Activated T-cell treated with anti-CD3 and anti-CD28 coated beads, Interleukin-2, amount 50 U/mL, for 72 hours (primary cell): ENCODE measurements around the gene TMPRSS13. TPM values are rescaled to one million over a fixed set of nuclear protein-coding genes. Genes with fewer than 3 reads are reported as not detected.
"Not testable (repeated sequence)": the region's sequence is repeated elsewhere in the genome, so short reads cannot be mapped to it uniquely, and the experiment has no call there.

ENCODE experiments used
- ATAC-seq, 2 donors: fragments of 150-1000 bp; cut with Tn5 transposase; replicated peaks in 1 of 2; 2 replicates each; pipeline ENCODE4 v1.10.0; 2021; ENCODE audit warnings: moderate library complexity in 2 of 2, mild to moderate bottlenecking in 1 of 2
- DNase-seq, 2 donors: peaks; one replicate each; pipeline ENCODE4 v3.0.0; 2021 to 2022; ENCODE audit warnings: mixed read lengths in 1 of 2
- H3K27ac Mint-ChIP-seq: one replicate; pipeline ENCODE4 v1.8.0; 2022; ENCODE audit warnings: mild to moderate bottlenecking, moderate library complexity, mixed read lengths
- H3K27me3 Mint-ChIP-seq: one replicate; pipeline ENCODE4 v1.8.0; 2022; ENCODE audit warnings: low read depth, mixed read lengths
- H3K36me3 Mint-ChIP-seq, 2 donors: one replicate each; pipeline ENCODE4 v1.8.0; 2022; ENCODE audit warnings: mixed read lengths in 2 of 2, mild to moderate bottlenecking in 1 of 2; ENCODE audit not compliant: insufficient read depth in 2 of 2
- H3K4me1 Mint-ChIP-seq: one replicate; pipeline ENCODE4 v1.8.0; 2022; ENCODE audit warnings: low read depth, mixed read lengths
- H3K4me3 Mint-ChIP-seq, 2 donors: one replicate each; pipeline ENCODE4 v1.8.0; 2022; ENCODE audit warnings: mild to moderate bottlenecking in 2 of 2, mixed read lengths in 2 of 2, moderate library complexity in 2 of 2
- H3K9me3 Mint-ChIP-seq, 2 donors: one replicate each; pipeline ENCODE4 v1.8.0; 2022; ENCODE audit warnings: mixed read lengths in 2 of 2
- total RNA-seq, 2 donors: library from RNA; stranded (reverse); gene quantifications; one replicate each; pipeline ENCODE4 v1.2.3, GENCODE V29; 2022

Gene TMPRSS13
- total RNA-seq, 2 donors from 2014 or later: 3.0 to 3.2 TPM

DNA sequence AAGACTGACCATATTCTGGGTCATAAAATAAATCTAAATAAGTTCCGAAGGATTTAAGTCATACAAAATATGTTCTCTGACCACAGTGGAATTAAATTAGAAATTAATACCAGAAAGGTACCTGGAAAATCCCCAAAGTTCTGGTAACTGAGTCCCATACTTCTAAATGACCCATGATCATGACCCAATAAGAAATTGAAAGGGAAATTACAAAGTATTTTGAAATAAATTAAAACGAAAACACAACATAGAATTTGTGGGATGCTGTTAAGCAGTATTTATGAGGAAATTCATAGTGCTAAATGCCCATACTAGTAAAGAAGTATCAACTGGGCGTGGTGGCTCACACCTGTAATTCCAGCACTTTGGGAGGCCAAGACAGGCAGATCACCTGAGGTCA is 33.6 kb upstream of the TMPRSS13 start:
- peaks cover 31% of the 10 kb centered on the region for H3K4me1 Mint-ChIP-seq
- DNase-seq: no peak
- H3K27me3 Mint-ChIP-seq: no peaks in the 10 kb centered on the region
- no peak overlapping the region for H3K4me3 Mint-ChIP-seq
- H3K36me3 Mint-ChIP-seq: peaks cover 8 to 11% of the 10 kb centered on the region in 2 donors
- no peak overlapping the region for H3K27ac Mint-ChIP-seq
- no peak for ATAC-seq
- peaks cover 5% of the 10 kb centered on the region in 2 donors for H3K9me3 Mint-ChIP-seq

DNA sequence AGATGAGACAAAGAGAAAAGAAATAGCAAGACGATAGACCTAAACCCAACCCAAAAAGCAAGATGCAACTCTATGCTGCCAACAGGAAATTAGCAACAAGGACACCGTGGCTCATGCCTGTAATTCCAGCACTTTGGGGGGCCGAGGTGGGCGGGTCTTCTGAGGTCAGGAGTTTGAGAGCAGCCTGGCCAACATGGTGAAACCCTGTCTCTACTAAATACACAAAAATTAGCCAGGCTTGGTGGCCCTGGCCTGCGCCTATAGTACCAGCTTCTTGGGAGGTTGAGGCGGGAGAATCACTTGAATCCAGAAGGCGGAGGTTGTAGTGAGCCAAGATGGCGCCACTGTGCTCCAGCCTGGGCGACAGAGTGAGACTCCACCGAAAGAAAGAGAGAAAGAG is 32.7 kb upstream of the TMPRSS13 start:
- H3K36me3 Mint-ChIP-seq: peaks cover 13 to 17% of the 10 kb centered on the region in 2 donors
- H3K27ac Mint-ChIP-seq: peak overlapping the region; percentile 60
- peaks cover 36% of the 10 kb centered on the region for H3K4me1 Mint-ChIP-seq
- H3K9me3 Mint-ChIP-seq: peaks cover 8 to 10% of the 10 kb centered on the region in 2 donors
- no peaks in the 10 kb centered on the region for H3K27me3 Mint-ChIP-seq
- DNase-seq (no peak), ATAC-seq (no peak)
- no peak overlapping the region for H3K4me3 Mint-ChIP-seq

DNA sequence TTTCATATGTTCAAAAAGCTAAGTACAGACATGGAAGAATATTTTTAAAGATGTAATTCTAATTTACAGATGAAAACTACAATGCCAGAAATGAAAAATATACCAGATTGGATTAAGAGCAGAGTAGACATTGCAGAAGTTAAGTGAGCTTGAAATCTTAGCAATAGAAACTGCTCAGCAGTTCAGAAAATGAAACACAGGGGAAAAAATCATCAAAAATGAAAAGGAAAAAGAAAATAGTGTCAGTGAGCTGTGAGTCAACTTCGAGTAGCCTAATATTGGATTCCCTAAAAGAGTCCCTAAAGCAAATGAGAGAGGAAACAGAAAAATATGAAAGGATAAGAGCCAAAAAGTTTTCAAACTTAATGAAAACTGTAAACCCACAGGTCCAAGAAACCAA is 31.2 kb upstream of the TMPRSS13 start:
- H3K36me3 Mint-ChIP-seq: peaks cover 20 to 26% of the 10 kb centered on the region in 2 donors
- ATAC-seq (peak in 1 of 2 donors; percentile 15), DNase-seq (no peak)
- H3K27ac Mint-ChIP-seq: peak overlapping the region; percentile 67
- no peaks in the 10 kb centered on the region for H3K27me3 Mint-ChIP-seq
- H3K9me3 Mint-ChIP-seq: peaks cover 10 to 16% of the 10 kb centered on the region in 2 donors
- H3K4me3 Mint-ChIP-seq: peak overlapping the region; percentile 35 to 38
- peaks cover 45% of the 10 kb centered on the region for H3K4me1 Mint-ChIP-seq

DNA sequence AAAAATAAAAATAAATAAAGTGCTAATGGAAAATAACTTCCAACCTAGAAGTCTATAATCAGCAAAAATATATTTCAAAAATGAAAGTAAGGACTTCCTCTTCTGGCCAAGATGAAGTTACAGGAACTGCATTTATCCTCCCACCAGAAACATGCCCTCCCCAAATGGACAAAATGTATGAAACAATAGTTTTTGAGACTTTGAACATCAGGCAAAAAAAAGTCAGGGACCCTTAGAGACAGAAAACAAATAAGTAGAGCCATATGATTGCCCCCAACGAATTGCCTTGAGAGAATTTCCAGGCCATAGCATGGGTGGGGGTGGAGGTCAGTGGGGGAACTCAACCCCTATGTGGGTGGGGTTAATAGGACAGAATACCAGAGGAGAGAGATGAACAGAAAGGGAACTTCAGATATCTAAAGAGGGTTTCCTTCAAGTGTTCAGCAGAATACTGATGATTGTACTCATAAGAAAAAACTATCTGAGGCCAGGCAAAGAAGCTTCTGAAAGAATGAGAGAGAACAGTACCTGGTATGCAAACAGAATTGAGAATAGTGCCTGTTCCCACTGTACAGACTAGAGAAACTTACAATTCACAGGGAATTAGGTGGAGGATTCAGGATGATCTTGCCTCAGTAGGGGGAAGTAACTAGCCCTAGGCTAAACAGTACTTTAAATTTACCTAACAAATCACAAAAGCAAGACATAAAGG is 30.4 kb upstream of the TMPRSS13 start:
- Mint-ChIP-seq H3K27ac (peak overlapping the region; percentile 92), H3K4me3 (peak overlapping the region; percentile 35 to 38), H3K4me1 (peaks cover 47% of the 10 kb centered on the region), H3K27me3 (no peaks in the 10 kb centered on the region), H3K9me3 (peaks cover 10 to 16% of the 10 kb centered on the region in 2 donors), H3K36me3 (peaks cover 20 to 26% of the 10 kb centered on the region in 2 donors)
- peak; percentile 27 to 50 for ATAC-seq
- no peak for DNase-seq

DNA sequence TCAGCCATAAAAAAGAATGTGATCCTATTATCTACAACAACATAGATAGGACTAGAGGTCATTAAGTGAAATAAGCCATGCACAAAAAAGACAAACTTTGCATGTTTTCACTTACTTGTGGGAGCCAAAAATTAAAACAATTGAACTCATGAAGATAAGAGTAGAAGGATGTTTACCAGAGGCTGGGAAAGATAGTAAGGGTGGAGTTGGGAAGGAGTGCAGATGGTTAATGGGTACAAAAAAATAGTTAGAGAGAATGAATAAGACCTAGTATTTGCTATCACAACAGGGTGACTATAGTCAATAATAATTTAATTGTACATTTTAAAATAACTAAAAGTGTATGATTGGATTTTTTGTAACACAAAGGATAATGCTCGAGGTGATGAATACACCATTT is 29.7 kb upstream of the TMPRSS13 start:
- Mint-ChIP-seq H3K36me3 (peaks cover 20 to 26% of the 10 kb centered on the region in 2 donors), H3K4me3 (peak overlapping the region; percentile 14 to 60), H3K27me3 (no peaks in the 10 kb centered on the region), H3K4me1 (peaks cover 54% of the 10 kb centered on the region), H3K9me3 (peaks cover 10 to 16% of the 10 kb centered on the region in 2 donors), H3K27ac (peak overlapping the region; percentile 89)
- DNase-seq: no peak
- no peak for ATAC-seq

DNA sequence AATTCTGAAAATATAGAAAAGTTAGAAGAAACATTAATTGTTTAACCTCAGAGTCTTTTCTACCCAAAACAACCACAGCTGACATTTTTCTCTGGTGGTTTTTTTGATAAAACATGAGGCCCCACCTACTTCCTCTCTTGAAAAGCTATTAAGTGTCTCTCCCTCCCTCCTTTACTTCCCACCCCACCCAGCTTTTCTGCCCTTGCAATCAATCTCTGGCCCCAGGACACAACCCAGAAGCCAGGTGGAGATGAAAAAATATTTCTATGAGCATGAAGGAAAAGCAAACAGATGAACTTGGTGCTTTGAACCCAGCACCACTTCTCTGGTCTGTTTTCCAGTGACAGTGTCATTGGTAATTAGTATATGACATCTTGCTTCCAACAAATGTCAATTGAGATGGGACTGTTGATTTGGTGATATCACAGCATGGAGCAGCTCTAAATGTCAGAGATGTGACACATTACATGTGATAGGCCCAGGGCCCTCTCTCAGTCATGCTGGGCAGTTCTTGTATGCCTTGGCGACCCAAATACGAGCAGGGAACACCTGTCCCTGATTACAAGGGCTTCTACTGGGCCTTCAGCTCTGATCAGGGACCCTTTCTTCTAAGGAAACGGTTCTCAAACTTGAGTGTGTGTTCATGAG is 23.9 kb upstream of the TMPRSS13 start:
- peak overlapping the region; percentile 84 to 91 for H3K4me3 Mint-ChIP-seq
- peak overlapping the region; percentile 56 for H3K27ac Mint-ChIP-seq
- no peak for ATAC-seq
- H3K27me3 Mint-ChIP-seq: no peaks in the 10 kb centered on the region
- no peak for DNase-seq
- peaks cover 83% of the 10 kb centered on the region for H3K4me1 Mint-ChIP-seq
- peaks cover 5 to 10% of the 10 kb centered on the region in 2 donors for H3K9me3 Mint-ChIP-seq
- peaks cover 12 to 18% of the 10 kb centered on the region in 2 donors for H3K36me3 Mint-ChIP-seq

DNA sequence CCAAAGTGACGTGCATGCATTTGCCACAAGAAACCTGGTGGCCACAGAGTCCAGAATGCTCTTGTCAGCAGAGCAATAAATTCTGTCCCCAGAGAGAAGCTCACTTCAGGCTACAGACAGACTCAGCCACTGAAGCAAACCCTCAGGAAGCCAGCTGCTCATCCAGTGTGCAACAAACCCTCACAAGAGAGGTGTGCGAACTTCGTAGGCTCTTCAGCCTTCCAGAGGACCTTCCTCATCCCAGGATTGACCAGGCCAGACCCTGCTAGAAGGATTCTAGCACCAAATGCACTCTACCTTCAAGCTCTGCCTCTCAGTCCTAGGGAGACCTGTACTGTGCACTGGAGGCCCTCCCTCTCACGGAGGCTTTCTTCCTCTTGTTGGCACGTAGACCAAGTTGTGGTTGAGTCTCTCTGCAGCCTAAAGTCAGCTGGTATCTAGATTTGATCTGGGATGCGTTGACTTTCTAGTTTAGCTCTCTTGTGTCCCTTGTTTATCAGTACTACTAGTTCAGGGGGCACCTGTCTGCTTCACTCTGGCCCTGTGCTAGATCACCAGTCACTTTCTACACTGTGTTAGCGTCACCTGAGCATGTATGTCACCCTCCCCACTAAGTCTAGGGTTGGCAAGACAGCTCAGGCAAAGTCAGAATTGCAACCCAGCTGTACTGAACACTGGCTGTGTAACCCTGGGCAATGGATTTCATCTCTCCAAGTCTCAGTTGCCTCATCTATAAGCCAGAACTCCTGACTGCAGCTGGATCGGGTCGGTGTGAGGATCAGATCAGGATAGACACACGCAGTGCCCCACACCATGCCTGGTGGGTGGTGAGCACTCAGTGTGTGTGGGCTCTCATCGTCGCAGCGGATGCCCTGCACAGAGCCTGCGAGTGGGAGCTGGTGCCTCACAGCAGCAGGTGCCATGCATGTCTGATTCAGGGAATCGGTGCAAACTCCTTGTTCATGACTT is 22.1 kb upstream of the TMPRSS13 start:
- Mint-ChIP-seq H3K27ac (peak overlapping the region; percentile 68), H3K4me1 (peaks cover 88% of the 10 kb centered on the region), H3K4me3 (peak overlapping the region; percentile 84 to 91), H3K9me3 (peaks cover 0 to 2% of the 10 kb centered on the region in 2 donors), H3K36me3 (peaks cover 3 to 4% of the 10 kb centered on the region in 2 donors), H3K27me3 (no peaks in the 10 kb centered on the region)
- DNase-seq (peak; percentile 38 to 46), ATAC-seq (peak; percentile 67 to 73)

DNA sequence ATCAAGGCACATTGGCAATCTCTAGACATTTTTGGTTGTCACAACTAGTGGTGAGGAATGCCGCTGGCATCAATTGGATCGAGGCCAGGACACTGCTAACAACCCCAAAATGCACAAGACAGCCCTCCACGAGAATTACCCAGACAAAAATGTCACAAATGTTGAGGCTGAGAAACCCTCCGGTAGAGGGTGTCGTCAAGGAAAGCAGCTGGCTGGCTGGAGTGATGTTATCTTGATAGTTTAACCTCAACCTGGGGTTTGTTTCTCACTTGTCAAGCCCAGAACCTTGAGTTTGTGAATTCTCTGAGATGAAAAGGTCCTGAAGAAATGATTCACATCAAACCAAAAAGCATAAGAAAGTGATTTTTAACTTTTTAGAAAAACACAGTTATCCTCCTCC is 21.1 kb upstream of the TMPRSS13 start:
- no peaks in the 10 kb centered on the region for H3K36me3 Mint-ChIP-seq
- no peaks in the 10 kb centered on the region for H3K9me3 Mint-ChIP-seq
- DNase-seq: peak; percentile 67
- peak overlapping the region; percentile 68 for H3K27ac Mint-ChIP-seq
- H3K27me3 Mint-ChIP-seq: no peaks in the 10 kb centered on the region
- peak; percentile 47 to 55 for ATAC-seq
- peaks cover 94% of the 10 kb centered on the region for H3K4me1 Mint-ChIP-seq
- peak overlapping the region; percentile 84 to 91 for H3K4me3 Mint-ChIP-seq

DNA sequence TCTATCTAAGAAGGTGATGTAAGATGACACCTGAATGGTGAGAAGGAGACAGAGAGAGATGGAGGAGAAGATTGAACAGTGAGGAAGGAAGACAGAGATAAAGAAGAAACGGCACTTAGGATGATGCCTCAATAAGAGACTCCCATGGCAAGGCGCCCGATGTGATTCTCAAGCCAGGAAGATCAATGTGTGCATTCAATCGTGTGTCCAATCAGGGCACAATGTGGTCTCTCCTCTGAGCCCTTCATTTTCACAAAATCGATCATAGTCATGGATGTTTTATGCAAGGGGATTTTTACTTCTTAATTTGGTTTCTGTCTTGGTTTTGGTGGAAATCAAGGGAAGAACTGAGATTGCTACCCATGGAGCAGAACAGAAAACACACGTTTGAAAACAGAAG is 19.9 kb upstream of the TMPRSS13 start:
- Mint-ChIP-seq H3K4me3 (peak overlapping the region; percentile 84 to 91), H3K36me3 (no peaks in the 10 kb centered on the region)
- peak in 1 of 2 donors; percentile 49 for DNase-seq

DNA sequence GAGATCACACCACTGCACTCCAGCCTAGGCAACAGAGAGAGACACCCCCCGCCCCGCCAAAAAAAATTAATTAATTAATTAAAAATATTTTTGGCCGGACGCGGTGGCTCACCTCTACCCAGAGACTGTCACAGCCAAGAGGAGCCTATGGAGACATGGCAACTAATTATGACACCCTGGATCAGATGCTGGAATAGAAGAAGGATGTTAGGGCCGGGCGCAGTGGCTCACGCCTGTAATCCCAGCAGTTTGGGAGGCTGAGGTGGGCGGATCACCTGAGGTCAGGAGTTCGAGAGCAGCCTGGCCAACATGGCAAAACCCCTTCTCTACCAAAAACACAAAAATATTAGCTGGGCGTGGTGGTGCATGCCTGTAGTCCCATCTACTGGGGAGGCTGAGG is 19.3 kb upstream of the TMPRSS13 start:
- peak overlapping the region; percentile 23 to 44 for H3K4me3 Mint-ChIP-seq
- H3K9me3 Mint-ChIP-seq, ATAC-seq, DNase-seq, H3K27me3 Mint-ChIP-seq, H3K27ac Mint-ChIP-seq, H3K36me3 Mint-ChIP-seq: not testable (repeated sequence)
- H3K4me1 Mint-ChIP-seq: peaks cover 97% of the 10 kb centered on the region

More for the DNA sequence above, 19.9 kb upstream of the TMPRSS13 start:
- H3K27me3 Mint-ChIP-seq: no peaks in the 10 kb centered on the region
- peak in 1 of 2 donors; percentile 24 for ATAC-seq
- H3K9me3 Mint-ChIP-seq: no peaks in the 10 kb centered on the region
- peaks cover 99% of the 10 kb centered on the region for H3K4me1 Mint-ChIP-seq
- H3K27ac Mint-ChIP-seq: peak overlapping the region; percentile 55

DNA sequence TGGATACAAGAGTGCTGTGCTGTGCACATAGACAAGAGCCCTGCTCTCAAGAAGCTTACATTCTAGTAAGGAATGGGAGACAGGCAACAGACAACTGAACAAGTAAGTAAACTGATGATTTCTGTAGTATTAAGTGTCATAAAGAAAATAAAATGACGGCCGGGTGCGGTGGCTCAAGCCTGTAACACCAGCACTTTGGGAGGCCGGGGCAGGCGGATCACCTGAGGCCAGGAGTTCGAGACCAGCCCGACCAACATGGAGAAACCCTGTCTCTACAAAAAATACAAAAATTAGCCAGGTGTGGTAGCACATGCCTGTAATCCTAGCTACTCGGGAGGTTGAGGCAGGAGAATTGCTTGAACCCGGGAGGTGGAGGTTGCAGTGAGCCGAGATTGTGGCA is 18.5 kb upstream of the TMPRSS13 start:
- Mint-ChIP-seq H3K27ac (peak overlapping the region; percentile 76), H3K4me1 (peaks cover 90% of the 10 kb centered on the region)
- ATAC-seq, DNase-seq, H3K27me3 Mint-ChIP-seq, H3K9me3 Mint-ChIP-seq, H3K4me3 Mint-ChIP-seq, H3K36me3 Mint-ChIP-seq: not testable (repeated sequence)

DNA sequence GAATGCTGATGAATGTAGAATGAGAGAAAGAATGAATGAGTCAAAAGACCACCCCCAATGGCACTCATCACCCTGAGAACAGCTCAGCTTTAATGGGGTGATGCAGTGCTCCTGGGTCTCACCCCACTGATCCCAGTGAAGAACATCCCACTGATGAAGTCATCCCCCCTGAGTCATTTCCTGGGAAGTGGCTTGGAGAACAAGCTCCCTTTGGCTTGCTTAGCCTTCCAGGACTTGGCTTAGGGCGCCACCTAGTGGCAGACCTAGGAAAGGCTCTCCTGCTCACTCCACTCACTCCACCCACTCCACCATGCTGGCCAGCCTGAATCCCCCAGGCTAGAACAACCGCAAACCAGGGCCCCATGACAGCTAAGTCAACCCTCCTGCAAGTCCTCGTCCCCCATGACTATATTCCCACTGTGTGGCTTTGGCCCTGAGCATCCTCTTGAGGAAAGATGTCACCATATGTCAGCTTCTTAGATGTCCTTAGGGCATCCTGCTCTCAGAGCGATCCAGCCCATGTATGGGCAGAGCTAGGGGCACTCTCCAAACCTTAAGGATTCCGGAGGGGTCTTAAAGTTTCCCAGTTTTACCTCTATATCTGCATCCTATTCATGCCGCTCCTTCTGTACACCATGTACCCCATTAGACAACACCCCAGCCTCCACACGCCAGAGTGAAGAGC is 17.8 kb upstream of the TMPRSS13 start:
- peaks cover 87% of the 10 kb centered on the region for H3K4me1 Mint-ChIP-seq
- H3K9me3 Mint-ChIP-seq: peaks cover 0 to 3% of the 10 kb centered on the region in 2 donors
- ATAC-seq (peak; percentile 58 to 64), DNase-seq (peak; percentile 81 to 89)
- no peaks in the 10 kb centered on the region for H3K27me3 Mint-ChIP-seq
- H3K36me3 Mint-ChIP-seq: peaks cover 0 to 2% of the 10 kb centered on the region in 2 donors
- peak overlapping the region; percentile 52 for H3K27ac Mint-ChIP-seq
- peak overlapping the region; percentile 12 to 17 for H3K4me3 Mint-ChIP-seq
